Loucy (cell line): Measurements from ENCODE around the gene RABGAP1.

Source experiments
- EZH2phosphoT487 ChIP-seq: fragments of 200-600 bp; IDR thresholded peaks from 2 replicates; pipeline ENCODE4 v1.6.1; 2018; ENCODE audit warnings: antibody characterized with exemption, mild to moderate bottlenecking, moderate library complexity, borderline replicate concordance
- TF ChIP-seq, protein P1 (sequence below): fragments of 200-600 bp; sonication (generic); conservative IDR thresholded peaks from 2 replicates; pipeline ENCODE4 v1.5.1; 2014; ENCODE audit warnings: mild to moderate bottlenecking, antibody characterized with exemption, low read length

DNA sequence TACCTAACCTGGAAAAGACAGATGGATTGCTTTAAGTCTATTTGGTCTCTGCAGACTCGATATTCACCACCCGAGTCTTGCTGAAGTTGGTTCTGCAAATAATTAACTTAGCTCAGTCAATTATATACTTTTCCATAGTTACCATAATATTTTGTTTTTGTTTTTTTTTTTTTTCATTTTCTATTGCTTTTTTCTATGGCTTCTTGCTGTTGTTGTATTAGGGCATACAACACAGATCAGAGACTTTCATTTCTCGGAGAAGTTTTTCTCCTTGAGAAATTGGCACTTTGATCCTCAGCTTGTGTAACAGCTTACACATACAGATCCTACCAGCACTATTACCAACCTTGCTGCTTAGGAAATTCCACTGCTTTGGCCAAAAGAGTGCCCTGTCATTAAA lies 180.6 kb downstream of the RABGAP1 start:
- TF ChIP-seq, protein P1, sequence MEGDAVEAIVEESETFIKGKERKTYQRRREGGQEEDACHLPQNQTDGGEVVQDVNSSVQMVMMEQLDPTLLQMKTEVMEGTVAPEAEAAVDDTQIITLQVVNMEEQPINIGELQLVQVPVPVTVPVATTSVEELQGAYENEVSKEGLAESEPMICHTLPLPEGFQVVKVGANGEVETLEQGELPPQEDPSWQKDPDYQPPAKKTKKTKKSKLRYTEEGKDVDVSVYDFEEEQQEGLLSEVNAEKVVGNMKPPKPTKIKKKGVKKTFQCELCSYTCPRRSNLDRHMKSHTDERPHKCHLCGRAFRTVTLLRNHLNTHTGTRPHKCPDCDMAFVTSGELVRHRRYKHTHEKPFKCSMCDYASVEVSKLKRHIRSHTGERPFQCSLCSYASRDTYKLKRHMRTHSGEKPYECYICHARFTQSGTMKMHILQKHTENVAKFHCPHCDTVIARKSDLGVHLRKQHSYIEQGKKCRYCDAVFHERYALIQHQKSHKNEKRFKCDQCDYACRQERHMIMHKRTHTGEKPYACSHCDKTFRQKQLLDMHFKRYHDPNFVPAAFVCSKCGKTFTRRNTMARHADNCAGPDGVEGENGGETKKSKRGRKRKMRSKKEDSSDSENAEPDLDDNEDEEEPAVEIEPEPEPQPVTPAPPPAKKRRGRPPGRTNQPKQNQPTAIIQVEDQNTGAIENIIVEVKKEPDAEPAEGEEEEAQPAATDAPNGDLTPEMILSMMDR = no peak
- no peak for TF ChIP-seq EZH2phosphoT487
